HL-60 (cell line): Measurements from ENCODE around the gene CACNA1D.
A peak's percentile ranks its signal among the peaks of the same experiment; 100 is the strongest.

Experiments used
- DNase-seq, 2 experiments: peaks; one replicate each; pipeline ENCODE4 v3.0.0-alpha.2; 2010 to 2020; ENCODE audit warnings: low read depth in 1 of 2, low spot score in 1 of 2
- H3K27ac ChIP-seq: fragments of 250-450 bp; sonication (Bioruptor Pico); replicated peaks from 2 replicates; pipeline ENCODE4 v1.5.1; 2020; ENCODE audit warnings: mild to moderate bottlenecking, moderate library complexity
- H3K27me3 ChIP-seq: fragments of 250-450 bp; sonication (Bioruptor Pico); 2 replicates; pipeline ENCODE4 v1.5.1; 2021; ENCODE audit warnings: mild to moderate bottlenecking, moderate library complexity; ENCODE audit not compliant: insufficient read depth, poor library complexity, severe bottlenecking
- H3K4me3 ChIP-seq: replicated peaks from 2 replicates; pipeline ENCODE4 v1.5.1; 2011; ENCODE audit warnings: mild to moderate bottlenecking, control low read depth, low read length; ENCODE audit not compliant: insufficient read depth
- GABPA ChIP-seq: IDR thresholded peaks from 2 replicates; pipeline ENCODE4 v1.6.1; 2012; ENCODE audit warnings: low read depth
- POLR2AphosphoS5 ChIP-seq: IDR thresholded peaks from 2 replicates; pipeline ENCODE4 v1.6.1; 2012; ENCODE audit warnings: low read depth
- SPI1 ChIP-seq: IDR thresholded peaks from 2 replicates; pipeline ENCODE4 v1.6.1; 2012; ENCODE audit warnings: low read depth, mild to moderate bottlenecking, borderline replicate concordance
- TF ChIP-seq, protein P1 (sequence below): IDR thresholded peaks from 2 replicates; pipeline ENCODE4 v1.6.1; 2012; ENCODE audit warnings: low read depth; ENCODE audit not compliant: insufficient replicate concordance
- TF ChIP-seq, protein P2 (sequence below): IDR thresholded peaks from one replicate; pipeline ENCODE4 v1.5.1; 2011; ENCODE audit warnings: low read length, control low read depth, inconsistent platforms; ENCODE audit not compliant: insufficient read depth

The CACNA1D gene

DNA sequence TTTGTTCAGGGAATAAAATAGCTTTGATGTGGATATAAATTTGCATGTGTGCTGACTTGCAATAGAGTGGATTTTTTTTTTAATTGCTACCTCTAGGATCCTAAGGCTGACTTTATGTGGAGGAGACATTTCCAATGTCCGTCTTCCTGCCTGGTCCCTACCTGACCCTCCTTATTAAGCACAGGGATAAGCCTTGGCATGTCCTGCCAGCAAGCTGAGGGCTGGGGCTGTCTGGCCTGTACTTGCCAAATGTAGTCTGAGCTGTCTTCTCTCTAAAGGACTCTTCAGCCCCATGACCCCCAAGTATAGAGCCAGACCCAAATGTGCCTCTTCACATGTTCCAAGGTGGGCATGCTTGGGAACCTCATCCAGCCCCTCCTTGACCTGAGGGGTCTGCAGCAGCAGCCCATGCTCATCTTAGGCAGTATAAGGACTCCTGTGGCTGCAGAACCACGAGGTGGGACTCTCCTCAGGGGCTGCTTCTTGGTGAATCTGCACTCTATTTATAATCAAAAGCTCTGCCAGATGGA, 88.8 kb downstream of the CACNA1D start:
- DNase-seq = no peak
- no peak overlapping the region for H3K27ac ChIP-seq
- no peak overlapping the region for H3K4me3 ChIP-seq
- no peak for TF ChIP-seq POLR2AphosphoS5
- TF ChIP-seq, protein P1, sequence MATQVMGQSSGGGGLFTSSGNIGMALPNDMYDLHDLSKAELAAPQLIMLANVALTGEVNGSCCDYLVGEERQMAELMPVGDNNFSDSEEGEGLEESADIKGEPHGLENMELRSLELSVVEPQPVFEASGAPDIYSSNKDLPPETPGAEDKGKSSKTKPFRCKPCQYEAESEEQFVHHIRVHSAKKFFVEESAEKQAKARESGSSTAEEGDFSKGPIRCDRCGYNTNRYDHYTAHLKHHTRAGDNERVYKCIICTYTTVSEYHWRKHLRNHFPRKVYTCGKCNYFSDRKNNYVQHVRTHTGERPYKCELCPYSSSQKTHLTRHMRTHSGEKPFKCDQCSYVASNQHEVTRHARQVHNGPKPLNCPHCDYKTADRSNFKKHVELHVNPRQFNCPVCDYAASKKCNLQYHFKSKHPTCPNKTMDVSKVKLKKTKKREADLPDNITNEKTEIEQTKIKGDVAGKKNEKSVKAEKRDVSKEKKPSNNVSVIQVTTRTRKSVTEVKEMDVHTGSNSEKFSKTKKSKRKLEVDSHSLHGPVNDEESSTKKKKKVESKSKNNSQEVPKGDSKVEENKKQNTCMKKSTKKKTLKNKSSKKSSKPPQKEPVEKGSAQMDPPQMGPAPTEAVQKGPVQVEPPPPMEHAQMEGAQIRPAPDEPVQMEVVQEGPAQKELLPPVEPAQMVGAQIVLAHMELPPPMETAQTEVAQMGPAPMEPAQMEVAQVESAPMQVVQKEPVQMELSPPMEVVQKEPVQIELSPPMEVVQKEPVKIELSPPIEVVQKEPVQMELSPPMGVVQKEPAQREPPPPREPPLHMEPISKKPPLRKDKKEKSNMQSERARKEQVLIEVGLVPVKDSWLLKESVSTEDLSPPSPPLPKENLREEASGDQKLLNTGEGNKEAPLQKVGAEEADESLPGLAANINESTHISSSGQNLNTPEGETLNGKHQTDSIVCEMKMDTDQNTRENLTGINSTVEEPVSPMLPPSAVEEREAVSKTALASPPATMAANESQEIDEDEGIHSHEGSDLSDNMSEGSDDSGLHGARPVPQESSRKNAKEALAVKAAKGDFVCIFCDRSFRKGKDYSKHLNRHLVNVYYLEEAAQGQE = no peak
- TF ChIP-seq SPI1 = no peak
- no peak for TF ChIP-seq GABPA
- TF ChIP-seq, protein P2, sequence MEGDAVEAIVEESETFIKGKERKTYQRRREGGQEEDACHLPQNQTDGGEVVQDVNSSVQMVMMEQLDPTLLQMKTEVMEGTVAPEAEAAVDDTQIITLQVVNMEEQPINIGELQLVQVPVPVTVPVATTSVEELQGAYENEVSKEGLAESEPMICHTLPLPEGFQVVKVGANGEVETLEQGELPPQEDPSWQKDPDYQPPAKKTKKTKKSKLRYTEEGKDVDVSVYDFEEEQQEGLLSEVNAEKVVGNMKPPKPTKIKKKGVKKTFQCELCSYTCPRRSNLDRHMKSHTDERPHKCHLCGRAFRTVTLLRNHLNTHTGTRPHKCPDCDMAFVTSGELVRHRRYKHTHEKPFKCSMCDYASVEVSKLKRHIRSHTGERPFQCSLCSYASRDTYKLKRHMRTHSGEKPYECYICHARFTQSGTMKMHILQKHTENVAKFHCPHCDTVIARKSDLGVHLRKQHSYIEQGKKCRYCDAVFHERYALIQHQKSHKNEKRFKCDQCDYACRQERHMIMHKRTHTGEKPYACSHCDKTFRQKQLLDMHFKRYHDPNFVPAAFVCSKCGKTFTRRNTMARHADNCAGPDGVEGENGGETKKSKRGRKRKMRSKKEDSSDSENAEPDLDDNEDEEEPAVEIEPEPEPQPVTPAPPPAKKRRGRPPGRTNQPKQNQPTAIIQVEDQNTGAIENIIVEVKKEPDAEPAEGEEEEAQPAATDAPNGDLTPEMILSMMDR = no peak
- H3K27me3 ChIP-seq = peaks cover 2% of the 10 kb centered on the region

DNA sequence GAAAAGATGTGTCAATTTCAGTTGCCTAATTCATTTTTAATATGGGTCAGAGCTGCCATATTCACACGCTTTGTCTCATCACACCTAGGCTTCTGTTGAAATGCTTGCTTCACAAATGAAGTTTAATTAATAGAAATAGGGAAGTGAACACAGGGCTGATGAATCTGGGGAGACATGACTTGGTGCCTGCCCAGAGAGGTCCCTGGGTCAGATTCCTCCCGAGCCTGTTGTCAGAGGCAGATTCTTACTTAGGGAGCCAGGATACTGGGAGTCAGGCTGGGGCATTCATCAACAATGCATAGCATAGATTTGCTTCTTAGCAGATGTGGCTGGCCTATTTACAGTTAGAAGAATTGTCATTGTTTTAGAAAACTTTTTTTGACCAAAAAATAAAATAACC, 90.6 kb downstream of the CACNA1D start:
- Histone ChIP-seq H3K4me3 (no peak overlapping the region), H3K27ac (no peak overlapping the region), H3K27me3 (peaks cover 2% of the 10 kb centered on the region)
- DNase-seq = no peak
- peak; percentile 42 for TF ChIP-seq SPI1
- TF ChIP-seq, protein P1 = no peak
- TF ChIP-seq, protein P2 = no peak

DNA sequence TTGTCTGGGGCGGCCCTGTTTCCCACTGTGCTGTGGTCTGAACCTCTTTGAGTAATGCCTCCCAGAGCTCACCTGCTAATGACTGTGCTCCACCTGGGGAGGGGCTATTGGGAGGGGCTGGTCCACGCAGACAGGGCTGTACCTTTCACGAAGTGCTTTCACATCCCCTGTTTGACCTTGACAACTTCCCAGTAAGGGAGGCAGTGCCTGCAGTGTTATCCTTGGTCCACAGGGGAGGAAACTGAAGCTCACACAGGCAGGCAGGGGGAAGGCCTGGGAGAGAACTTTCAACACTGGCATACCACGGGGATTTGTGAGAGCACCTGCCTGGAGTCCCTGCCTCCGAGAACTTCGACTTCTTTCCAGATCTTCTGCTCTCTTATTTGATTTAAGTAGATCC, 91.2 kb downstream of the CACNA1D start:
- peaks cover 2% of the 10 kb centered on the region for H3K27me3 ChIP-seq
- no peak for TF ChIP-seq GABPA
- no peak for TF ChIP-seq POLR2AphosphoS5
- TF ChIP-seq, protein P2 = no peak
- TF ChIP-seq, protein P1 = no peak
- no peak for TF ChIP-seq SPI1
- no peak overlapping the region for H3K4me3 ChIP-seq
- no peak overlapping the region for H3K27ac ChIP-seq
- DNase-seq = no peak
